Activated CD4-positive, alpha-beta T cell treated with anti-CD3 and anti-CD28 coated beads, Interleukin-2, amount 50 U/mL, for 4 hours (primary cell): ENCODE results near the gene PRKN.
"Not testable (repeated sequence)": the region's sequence is repeated elsewhere in the genome, so short reads cannot be mapped to it uniquely, and the experiment has no call there.

Source experiments
- DNase-seq, 2 experiments: peaks; one replicate each; pipeline ENCODE4 v3.0.0-alpha.2; 2020

PRKN gene

GRCh38 chr6:161313940-161314509 is 1413.5 kb downstream of the PRKN start:
- no peak for DNase-seq

GRCh38 chr6:161313475-161313874 is 1414.1 kb downstream of the PRKN start:
- not testable (repeated sequence) for DNase-seq

GRCh38 chr6:161309774-161310173 is 1417.8 kb downstream of the PRKN start:
- not testable (repeated sequence) for DNase-seq

- DNase-seq: no peak
Measured at GRCh38 chr6:161308075-161308655, 1419.4 kb downstream of the PRKN start.

- DNase-seq: no peak
Measured at GRCh38 chr6:161305860-161306259, 1421.7 kb downstream of the PRKN start.

GRCh38 chr6:161303628-161304340 is 1423.8 kb downstream of the PRKN start:
- DNase-seq: no peak

GRCh38 chr6:161302949-161303348 is 1424.6 kb downstream of the PRKN start:
- no peak for DNase-seq

- no peak for DNase-seq
Measured at GRCh38 chr6:161301338-161301737, 1426.2 kb downstream of the PRKN start.

- DNase-seq: no peak
Measured at GRCh38 chr6:161300823-161301222, 1426.7 kb downstream of the PRKN start.

- DNase-seq: no peak
Measured at GRCh38 chr6:161299726-161300125, 1427.8 kb downstream of the PRKN start.
